Prostate gland (tissue), 2 donors: ENCODE data around the gene KCNQ5.

ENCODE experiments used
- POLR2A ChIP-seq: fragments of 450-650 bp; IDR thresholded peaks from one replicate; pipeline ENCODE4 v1.6.1; 2016; ENCODE audit warnings: antibody characterized with exemption, mild to moderate bottlenecking
- TF ChIP-seq, protein P1 (sequence below), 4 experiments: fragments of 200-600 bp in 2 of 4; fragments of 450-650 bp in 2 of 4; sonication (generic) in 2 of 4; IDR thresholded peaks; 1 replicate in 3 of 4; 2 replicates in 1 of 4; pipeline ENCODE4 v1.5.1; 2016 to 2019; ENCODE audit warnings: antibody characterized with exemption in 4 of 4, mild to moderate bottlenecking in 2 of 4, moderate library complexity in 2 of 4

DNA sequence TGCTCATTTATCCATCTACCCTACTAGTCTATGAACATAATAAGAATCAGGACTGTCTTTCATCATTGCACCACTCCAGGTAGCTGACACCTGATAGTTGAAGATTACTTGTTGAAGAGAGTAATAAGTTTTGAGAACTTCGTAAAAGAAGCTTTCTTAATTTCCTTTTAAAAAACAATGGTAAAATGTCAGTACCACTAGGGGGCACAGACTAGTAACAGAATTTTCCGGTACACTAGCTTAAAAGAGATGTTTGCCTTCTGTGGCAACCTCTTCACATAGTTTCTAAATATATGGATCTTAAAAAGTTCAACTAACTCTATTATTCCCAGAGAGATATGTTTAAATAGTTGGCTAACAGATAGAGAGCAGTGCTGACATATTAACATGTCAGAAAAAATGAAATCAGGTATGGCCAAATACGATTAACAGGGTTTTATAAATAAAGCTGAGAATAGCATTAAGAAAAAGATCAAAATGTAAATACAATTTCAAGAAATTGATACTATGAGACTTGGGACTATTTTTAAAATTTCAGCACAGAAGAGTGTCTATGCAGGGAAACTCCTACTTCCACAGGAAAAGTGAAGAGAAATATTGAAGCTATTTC, 5.4 kb upstream of the KCNQ5 start:
- TF ChIP-seq, protein P1, sequence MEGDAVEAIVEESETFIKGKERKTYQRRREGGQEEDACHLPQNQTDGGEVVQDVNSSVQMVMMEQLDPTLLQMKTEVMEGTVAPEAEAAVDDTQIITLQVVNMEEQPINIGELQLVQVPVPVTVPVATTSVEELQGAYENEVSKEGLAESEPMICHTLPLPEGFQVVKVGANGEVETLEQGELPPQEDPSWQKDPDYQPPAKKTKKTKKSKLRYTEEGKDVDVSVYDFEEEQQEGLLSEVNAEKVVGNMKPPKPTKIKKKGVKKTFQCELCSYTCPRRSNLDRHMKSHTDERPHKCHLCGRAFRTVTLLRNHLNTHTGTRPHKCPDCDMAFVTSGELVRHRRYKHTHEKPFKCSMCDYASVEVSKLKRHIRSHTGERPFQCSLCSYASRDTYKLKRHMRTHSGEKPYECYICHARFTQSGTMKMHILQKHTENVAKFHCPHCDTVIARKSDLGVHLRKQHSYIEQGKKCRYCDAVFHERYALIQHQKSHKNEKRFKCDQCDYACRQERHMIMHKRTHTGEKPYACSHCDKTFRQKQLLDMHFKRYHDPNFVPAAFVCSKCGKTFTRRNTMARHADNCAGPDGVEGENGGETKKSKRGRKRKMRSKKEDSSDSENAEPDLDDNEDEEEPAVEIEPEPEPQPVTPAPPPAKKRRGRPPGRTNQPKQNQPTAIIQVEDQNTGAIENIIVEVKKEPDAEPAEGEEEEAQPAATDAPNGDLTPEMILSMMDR (IDR thresholded peaks at IDR 0.05), result peak; percentile 23 to 75 (median 55)
- no peak for TF ChIP-seq POLR2A
